CD14-positive monocyte (primary cell): ENCODE data around the gene PSMD1. TPM values are rescaled to one million over a fixed set of nuclear protein-coding genes. Genes with fewer than 3 reads are reported as not detected.

Source experiments
- DNase-seq, 3 donors: peaks; one replicate each; pipeline ENCODE4 v3.0.0-alpha.2; 2011 to 2022
- H2AFZ ChIP-seq: 2 replicates; pipeline ENCODE4 v1.6.0; 2012; ENCODE audit warnings: mild to moderate bottlenecking, low read depth, low read length, inconsistent platforms; ENCODE audit not compliant: insufficient read depth, poor library complexity, severe bottlenecking
- H3K27ac ChIP-seq, 2 donors: 1 replicate in 1 of 2; 2 replicates in 1 of 2; pipeline ENCODE4 v1.5.1; 2012 to 2013; ENCODE audit warnings: low read length in 2 of 2, control low read depth in 1 of 2, inconsistent platforms in 1 of 2, low read depth in 1 of 2, mild to moderate bottlenecking in 1 of 2
- H3K27me3 ChIP-seq, 2 donors: one replicate each; pipeline versions ENCODE4 v1.6.0 to v1.6.1; 2011 to 2013; ENCODE audit warnings: low read length in 2 of 2; ENCODE audit not compliant: control insufficient read depth in 2 of 2, insufficient read depth in 2 of 2
- H3K36me3 ChIP-seq, 2 donors: replicated peaks in 1 of 2; 1 replicate in 1 of 2; 2 replicates in 1 of 2; pipeline versions ENCODE4 v1.5.1 to v1.6.1; 2012 to 2013; ENCODE audit warnings: low read length in 2 of 2, control low read depth in 1 of 2, inconsistent platforms in 1 of 2, mild to moderate bottlenecking in 1 of 2; ENCODE audit not compliant: insufficient read depth in 2 of 2, control insufficient read depth in 1 of 2
- H3K4me1 ChIP-seq, 2 donors: 1 replicate in 1 of 2; 2 replicates in 1 of 2; pipeline versions ENCODE4 v1.5.1 to v1.6.1; 2012 to 2013; ENCODE audit warnings: low read length in 2 of 2, control low read depth in 1 of 2, inconsistent platforms in 1 of 2, mild to moderate bottlenecking in 1 of 2, moderate library complexity in 1 of 2; ENCODE audit not compliant: insufficient read depth in 2 of 2, control insufficient read depth in 1 of 2
- H3K4me2 ChIP-seq: replicated peaks from 2 replicates; pipeline ENCODE3; 2012; ENCODE audit warnings: low read length, moderate library complexity, mild to moderate bottlenecking; ENCODE audit not compliant: poor library complexity, severe bottlenecking; ENCODE audit errors: extremely low read depth
- H3K4me3 ChIP-seq, 3 experiments: fragments of 200-600 bp in 1 of 3; sonication (generic) in 1 of 3; replicated peaks in 1 of 3; 1 replicate in 2 of 3; 2 replicates in 1 of 3; pipeline ENCODE4 v1.5.1; 2011 to 2013; ENCODE audit warnings: low read length in 3 of 3, mild to moderate bottlenecking in 3 of 3, control low read depth in 2 of 3, low read depth in 2 of 3, inconsistent platforms in 1 of 3, moderate library complexity in 1 of 3
- H3K79me2 ChIP-seq: 2 replicates; pipeline ENCODE4 v1.6.0; 2012; ENCODE audit warnings: mild to moderate bottlenecking, control low read depth, inconsistent platforms, low read length, moderate library complexity; ENCODE audit not compliant: insufficient read depth
- H3K9ac ChIP-seq: 2 replicates; pipeline ENCODE4 v1.6.0; 2017; ENCODE audit warnings: low read length, mild to moderate bottlenecking; ENCODE audit not compliant: insufficient read depth, poor library complexity, severe bottlenecking
- H3K9me3 ChIP-seq, 2 donors: replicated peaks in 1 of 2; 1 replicate in 1 of 2; 2 replicates in 1 of 2; pipeline versions ENCODE4 v1.5.1 to v1.6.1; 2012 to 2013; ENCODE audit warnings: low read length in 2 of 2, control low read depth in 1 of 2; ENCODE audit not compliant: control insufficient read depth in 1 of 2, insufficient read depth in 1 of 2
- H4K20me1 ChIP-seq: 2 replicates; pipeline ENCODE4 v1.6.0; 2012; ENCODE audit warnings: mild to moderate bottlenecking, low read length, control low read depth, moderate library complexity; ENCODE audit not compliant: insufficient read depth
- H3K27ac Mint-ChIP-seq, 7 donors: one replicate each; pipeline ENCODE4 v1.8.0; 2020; ENCODE audit warnings: mild to moderate bottlenecking in 7 of 7, mixed read lengths in 7 of 7, moderate library complexity in 6 of 7, inconsistent platforms in 2 of 7
- H3K27me3 Mint-ChIP-seq, 3 donors: one replicate each; pipeline ENCODE4 v1.8.0; 2021 to 2022; ENCODE audit warnings: low read depth in 3 of 3, mild to moderate bottlenecking in 3 of 3, mixed read lengths in 3 of 3, moderate library complexity in 3 of 3, inconsistent platforms in 1 of 3
- H3K36me3 Mint-ChIP-seq, 2 donors: one replicate each; pipeline ENCODE4 v1.8.0; 2020; ENCODE audit warnings: mixed read lengths in 2 of 2, inconsistent platforms in 1 of 2, mild to moderate bottlenecking in 1 of 2
- H3K4me1 Mint-ChIP-seq: one replicate; pipeline ENCODE4 v1.8.0; 2020; ENCODE audit warnings: mild to moderate bottlenecking, mixed read lengths
- H3K4me3 Mint-ChIP-seq, 2 donors: one replicate each; pipeline ENCODE4 v1.8.0; 2020; ENCODE audit warnings: mild to moderate bottlenecking in 2 of 2, mixed read lengths in 2 of 2, moderate library complexity in 1 of 2
- H3K9me3 Mint-ChIP-seq, 7 donors: one replicate each; pipeline ENCODE4 v1.8.0; 2020 to 2022; ENCODE audit warnings: mixed read lengths in 7 of 7, mild to moderate bottlenecking in 6 of 7, moderate library complexity in 6 of 7, inconsistent platforms in 2 of 7
- WGBS: methylation state at CpG from one replicate; pipeline ENCODE4 v1.1.5; 2013; ENCODE audit warnings: missing lambda C conversion rate; ENCODE audit not compliant: insufficient coverage; 5-methylcytosine and 5-hydroxymethylcytosine counted together
- intact Hi-C, 2 donors: fragments of 100-400 bp; cut with micrococcal nuclease; formaldehyde crosslinking; loops; one replicate each; pipeline versions ENCODE4 v1.15.0 to v1.15.1; 2023
- polyA plus RNA-seq, 3 donors: library from polyadenylated mRNA; depleted of rRNA in 1 of 3; unstranded in 2 of 3; stranded (reverse) in 1 of 3; fragments of 300-500 nt in 2 of 3; fragments of >200 nt in 1 of 3; fragmentation: Illumina TruSeq in 2 of 3; gene quantifications; 1 replicate in 2 of 3; 2 replicates in 1 of 3; pipeline ENCODE4 v1.2.3, GENCODE V29; 2012 to 2021
- TF ChIP-seq, protein P1 (sequence below): fragments of 200-600 bp; IDR thresholded peaks from one replicate; pipeline ENCODE4 v1.8.0; 2022; ENCODE audit warnings: antibody characterized with exemption, mild to moderate bottlenecking

Gene PSMD1
- polyA plus RNA-seq, 3 donors, result 23.5 to 53.9 (median 37.7) TPM

DNA sequence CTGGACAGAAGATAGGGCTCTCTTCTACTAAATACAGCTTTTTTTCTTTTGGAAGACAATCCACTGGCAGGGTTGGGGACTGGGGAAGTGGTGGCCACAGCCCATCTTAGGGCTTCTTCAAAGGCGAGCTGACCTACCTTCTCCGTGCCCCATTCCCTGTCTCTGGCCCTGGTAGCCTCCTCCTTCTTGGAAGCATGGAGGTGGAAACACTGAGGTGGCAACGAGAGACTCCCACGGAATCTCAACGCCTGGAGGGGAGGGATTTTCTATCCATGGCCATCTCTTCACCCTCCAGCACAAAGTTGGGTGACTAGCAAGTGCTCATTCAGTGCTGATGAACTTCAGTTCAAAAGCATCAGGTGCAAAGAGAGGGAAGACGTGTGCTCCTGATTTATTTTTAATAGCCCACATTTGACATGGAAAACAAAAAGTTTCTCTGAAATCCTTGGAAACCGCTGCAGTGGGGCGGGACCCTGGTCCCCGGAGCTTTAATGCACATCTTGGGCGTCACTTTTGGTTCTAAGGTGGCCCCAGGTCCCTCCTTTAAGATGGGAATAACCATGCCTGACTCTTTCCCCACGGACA lies 141.1 kb downstream of the PSMD1 start:
- TF ChIP-seq, protein P1, sequence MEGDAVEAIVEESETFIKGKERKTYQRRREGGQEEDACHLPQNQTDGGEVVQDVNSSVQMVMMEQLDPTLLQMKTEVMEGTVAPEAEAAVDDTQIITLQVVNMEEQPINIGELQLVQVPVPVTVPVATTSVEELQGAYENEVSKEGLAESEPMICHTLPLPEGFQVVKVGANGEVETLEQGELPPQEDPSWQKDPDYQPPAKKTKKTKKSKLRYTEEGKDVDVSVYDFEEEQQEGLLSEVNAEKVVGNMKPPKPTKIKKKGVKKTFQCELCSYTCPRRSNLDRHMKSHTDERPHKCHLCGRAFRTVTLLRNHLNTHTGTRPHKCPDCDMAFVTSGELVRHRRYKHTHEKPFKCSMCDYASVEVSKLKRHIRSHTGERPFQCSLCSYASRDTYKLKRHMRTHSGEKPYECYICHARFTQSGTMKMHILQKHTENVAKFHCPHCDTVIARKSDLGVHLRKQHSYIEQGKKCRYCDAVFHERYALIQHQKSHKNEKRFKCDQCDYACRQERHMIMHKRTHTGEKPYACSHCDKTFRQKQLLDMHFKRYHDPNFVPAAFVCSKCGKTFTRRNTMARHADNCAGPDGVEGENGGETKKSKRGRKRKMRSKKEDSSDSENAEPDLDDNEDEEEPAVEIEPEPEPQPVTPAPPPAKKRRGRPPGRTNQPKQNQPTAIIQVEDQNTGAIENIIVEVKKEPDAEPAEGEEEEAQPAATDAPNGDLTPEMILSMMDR, result no peak
- H3K27me3 Mint-ChIP-seq, result peaks cover 27 to 29% (median 28%) of the 10 kb centered on the region in 3 donors
- peaks cover 14% of the 10 kb centered on the region for H3K4me1 Mint-ChIP-seq
- H3K27ac ChIP-seq, result no peak overlapping the region
- peak overlapping the region; percentile 98 for H2AFZ ChIP-seq
- intact Hi-C loops, result no loop called here
- H3K4me2 ChIP-seq, result peak overlapping the region; percentile 91
- H3K4me1 ChIP-seq, result peaks cover 12 to 15% of the 10 kb centered on the region in 2 donors
- DNase-seq, result no peak
- no peaks in the 10 kb centered on the region for H3K36me3 Mint-ChIP-seq
- H3K4me3 ChIP-seq, result peak overlapping the region; percentile 83 to 96 (median 89)
- peak overlapping the region; percentile 94 to 98 for H3K4me3 Mint-ChIP-seq
- H3K27ac Mint-ChIP-seq, result no peak overlapping the region
- peaks cover 2 to 8% of the 10 kb centered on the region in 2 donors for H3K27me3 ChIP-seq
- no peaks in the 10 kb centered on the region for H4K20me1 ChIP-seq
- H3K36me3 ChIP-seq, result no peaks in the 10 kb centered on the region
- peaks cover 0 to 3% (median 0%) of the 10 kb centered on the region in 7 donors for H3K9me3 Mint-ChIP-seq
- H3K79me2 ChIP-seq, result no peaks in the 10 kb centered on the region
- peak overlapping the region; percentile 49 for H3K9ac ChIP-seq
- no peaks in the 10 kb centered on the region for H3K9me3 ChIP-seq
- 32% methylated on average over 7 of the region's 11 CpGs for WGBS

DNA sequence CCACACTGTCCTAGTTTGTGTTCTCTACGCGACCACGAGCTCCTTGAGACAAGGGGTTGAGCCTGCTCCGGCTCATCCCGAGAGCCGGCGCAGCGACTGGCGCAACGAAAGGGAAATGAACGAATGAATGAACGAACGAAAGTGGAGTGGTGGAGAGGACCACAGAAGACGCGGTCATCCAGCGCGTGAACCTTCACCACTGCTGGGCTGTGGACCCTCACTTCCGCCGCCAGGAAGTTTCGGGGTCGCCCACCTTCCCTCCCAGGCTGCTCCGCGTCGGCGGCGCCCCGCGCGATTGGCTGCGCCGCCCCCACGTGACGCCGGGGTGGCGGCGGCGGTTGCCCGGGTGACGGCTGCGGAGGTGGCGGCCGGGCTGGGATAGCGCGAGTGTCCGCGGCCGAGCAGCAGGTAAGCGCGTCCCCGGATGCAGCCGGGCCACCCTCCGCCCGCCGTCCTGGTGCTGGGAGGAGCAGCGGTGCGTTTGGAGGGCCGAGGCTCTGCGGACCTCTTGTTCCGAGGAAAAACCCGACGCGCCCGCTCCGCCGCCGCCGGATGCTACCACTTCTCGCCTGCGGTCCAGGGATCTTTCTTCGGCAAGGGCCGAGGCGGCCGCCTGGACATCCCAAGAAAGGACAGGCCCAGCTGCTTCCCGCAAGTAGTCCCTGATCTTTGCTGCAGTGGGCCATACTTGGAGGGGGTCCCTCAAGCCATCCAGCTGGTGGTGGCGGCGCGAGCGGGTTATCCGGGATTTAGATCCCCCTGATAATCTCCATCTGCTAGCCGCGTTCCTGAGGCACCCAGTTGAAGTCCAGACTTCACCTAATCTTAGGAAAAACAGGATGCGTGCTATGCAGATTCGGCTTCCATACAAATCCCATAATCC lies 141.9 kb downstream of the PSMD1 start, which contains the start of gene ARMC9:
TSS of gene ARMC9 (plus strand) at position 341 of the 883 bp plus-strand sequence. CDS start 7,608 bp downstream, outside the sequence.
- peaks cover 14% of the 10 kb centered on the region for H3K4me1 Mint-ChIP-seq
- Histone ChIP-seq H4K20me1 (no peaks in the 10 kb centered on the region), H3K4me2 (peak within 1 kb of the TSS; percentile 91), H3K27me3 (peaks cover 2 to 8% of the 10 kb centered on the region in 2 donors), H3K79me2 (no peaks in the 10 kb centered on the region), H3K27ac (no peak within 1 kb of the TSS), H2AFZ (peak within 1 kb of the TSS; percentile 98), H3K36me3 (no peaks in the 10 kb centered on the region), H3K4me3 (peak within 1 kb of the TSS; percentile 83 to 96 (median 89)), H3K9ac (peak within 1 kb of the TSS; percentile 49), H3K4me1 (peaks cover 12 to 15% of the 10 kb centered on the region in 2 donors), H3K9me3 (no peaks in the 10 kb centered on the region)
- intact Hi-C loops, result no loop called here
- peak within 1 kb of the TSS; percentile 94 to 98 for H3K4me3 Mint-ChIP-seq
- peaks cover 0 to 3% (median 0%) of the 10 kb centered on the region in 7 donors for H3K9me3 Mint-ChIP-seq
- H3K36me3 Mint-ChIP-seq, result no peaks in the 10 kb centered on the region
- TF ChIP-seq, protein P1, result no peak
- DNase-seq, result peak in 2 of 3 donors; percentile 33 to 47
- peaks cover 27 to 29% (median 28%) of the 10 kb centered on the region in 3 donors for H3K27me3 Mint-ChIP-seq
- H3K27ac Mint-ChIP-seq, result no peak within 1 kb of the TSS
- WGBS, result 1% methylated on average over 82 of the region's 83 CpGs
